Mesenteric fat pad (tissue), 1 donor: Measurements from ENCODE around the gene GSDME. TPM values are rescaled to one million over a fixed set of nuclear protein-coding genes. Genes with fewer than 3 reads are reported as not detected.

Experiments used
- DNase-seq: peaks from one replicate; pipeline ENCODE4 v3.0.0-alpha.2; 2020; ENCODE audit warnings: low spot score
- total RNA-seq: library from RNA; stranded (reverse); fragmentation: NEBNext Ultra II Directional; extraction: Animal tissue kit (Norgen Biotek cat#: 25700); gene quantifications from one replicate; pipeline ENCODE4 v1.2.1, GENCODE V29; 2021
- donor health status: DM: yes; HTN: yes; CAD: no.

GSDME gene
- total RNA-seq, 1 donor from 2014 or later, result 12.9 TPM

DNA sequence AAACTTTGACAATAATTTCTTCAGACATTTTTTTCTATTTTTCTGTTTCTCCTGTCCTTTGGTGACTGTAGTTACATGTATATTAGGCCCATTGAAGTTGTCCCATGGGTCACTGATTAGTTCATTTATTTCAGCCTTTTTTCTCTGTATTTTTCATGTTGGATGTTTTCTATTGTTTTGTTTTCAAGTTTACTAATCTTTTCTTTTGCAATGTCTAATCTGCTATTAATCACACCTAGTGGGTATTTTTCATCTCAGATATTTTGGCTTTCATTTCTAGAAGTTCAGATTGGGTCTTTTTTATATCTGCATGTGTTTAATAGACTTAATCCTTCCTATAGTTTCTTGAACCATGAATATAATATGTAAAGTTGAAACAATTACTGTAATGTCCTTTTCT lies 99.3 kb downstream of the GSDME start:
- DNase-seq, result no peak

DNA sequence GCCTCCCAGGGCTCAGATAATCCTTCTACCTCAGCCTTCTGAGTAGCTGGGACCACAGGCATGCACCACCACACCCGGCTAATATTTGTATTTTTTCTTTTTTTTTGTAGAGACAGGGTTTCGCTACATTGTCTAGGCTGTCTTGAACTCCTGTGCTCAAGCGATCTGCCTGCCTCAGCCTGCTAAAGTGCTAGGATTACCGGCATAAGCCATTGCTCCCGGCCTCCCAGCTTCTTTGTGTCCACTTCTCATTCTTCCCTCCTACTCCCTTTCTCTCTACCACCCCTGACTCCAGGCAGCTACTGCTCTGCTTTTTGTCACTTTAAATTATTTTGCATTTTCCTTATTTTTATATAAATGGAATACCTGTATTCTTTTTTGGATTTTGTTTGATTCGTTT lies 100.7 kb downstream of the GSDME start:
- DNase-seq, result no peak

DNA sequence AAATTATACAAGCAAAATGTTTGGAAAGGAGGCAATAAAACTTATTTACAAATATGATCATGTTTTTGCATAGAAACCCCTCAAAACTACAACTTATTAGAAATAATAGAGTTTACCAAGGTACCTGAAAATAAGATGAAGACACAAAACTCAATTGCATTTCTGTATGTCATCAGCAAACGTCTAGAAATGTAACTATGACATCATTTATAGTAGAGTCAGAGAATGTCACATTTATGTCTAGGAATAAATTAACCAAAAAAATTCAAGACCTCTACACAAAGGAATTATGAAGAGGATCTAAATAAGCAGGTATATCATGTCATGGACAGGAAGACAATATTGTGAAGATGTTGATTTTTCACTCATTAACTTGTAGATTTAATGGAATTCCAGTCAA lies 103.0 kb downstream of the GSDME start:
- no peak for DNase-seq

DNA sequence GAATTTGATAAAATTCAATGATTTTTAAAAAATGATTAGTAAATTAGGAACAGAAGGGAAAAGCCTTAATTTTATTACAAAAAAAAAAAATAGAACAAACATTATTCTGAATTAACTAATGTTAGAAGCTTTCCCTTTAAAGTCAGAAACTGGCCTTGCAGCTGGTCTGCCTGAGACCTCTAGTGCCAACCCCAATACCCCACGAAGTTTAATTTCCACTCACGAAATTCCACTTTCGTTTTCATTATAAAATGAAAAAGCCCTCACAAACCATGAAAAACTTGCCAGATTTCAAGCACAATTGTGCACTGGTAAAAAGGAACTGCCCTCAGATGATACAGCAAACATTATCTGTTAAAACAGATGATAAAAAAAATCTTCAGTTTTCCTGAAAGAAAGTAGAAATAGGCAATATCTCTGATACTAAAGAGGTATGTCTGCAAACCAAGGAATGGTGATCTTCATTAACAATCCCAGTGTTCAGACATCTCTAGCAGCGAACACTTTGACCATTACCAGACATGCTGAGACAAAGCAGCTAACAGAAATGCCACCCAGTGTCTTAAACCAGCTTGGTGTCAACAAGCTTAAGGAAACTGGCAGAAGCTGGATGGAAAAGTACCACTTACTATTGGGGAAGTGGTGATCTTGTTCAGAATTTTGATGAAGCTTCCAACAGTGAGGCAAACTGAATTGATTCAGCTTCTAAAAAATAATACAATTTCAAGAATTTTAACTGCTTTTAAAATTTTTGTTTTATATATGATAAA lies 103.8 kb downstream of the GSDME start:
- DNase-seq, result no peak

DNA sequence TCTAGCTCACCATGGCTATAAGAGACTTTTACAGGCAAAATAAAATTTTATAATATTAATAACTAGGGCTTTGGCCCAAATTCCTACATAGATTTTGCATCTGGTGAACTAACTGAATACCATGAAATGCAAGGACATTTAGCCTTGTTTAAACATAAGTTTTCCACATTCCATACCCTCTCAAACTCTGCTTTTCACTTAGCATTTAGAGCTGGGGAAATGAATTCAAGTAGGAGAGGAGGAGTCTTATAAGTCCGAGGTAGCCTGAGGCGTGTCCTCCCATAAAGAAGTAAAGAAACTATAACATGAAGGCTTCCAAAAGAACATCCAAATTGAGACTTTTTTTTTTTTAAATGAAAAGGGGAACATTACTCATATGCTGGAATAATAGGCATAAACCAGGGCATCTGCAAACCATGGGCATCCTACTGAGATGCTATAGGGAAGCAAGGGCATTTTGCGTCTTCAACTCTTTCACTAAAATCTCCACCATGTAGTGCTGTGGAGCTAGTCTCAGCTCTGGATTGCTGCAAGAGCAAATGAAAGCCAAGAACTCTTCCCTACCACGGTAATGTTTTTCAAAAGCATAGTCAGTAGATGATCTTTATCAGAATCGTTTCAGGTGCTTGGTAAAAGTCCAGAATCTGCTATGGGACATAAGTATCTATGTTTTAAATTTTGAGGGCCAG lies 104.9 kb downstream of the GSDME start:
- DNase-seq, result no peak

Other genes with a start within 250 kb of the GSDME start
- gene PALS2, start 184.0 kb downstream of the GSDME start, total RNA-seq, result 45.2 TPM
- 9.3 TPM for gene OSBPL3, start 222.7 kb upstream of the GSDME start, total RNA-seq